ENCODE results near the gene SIKE1. TPM values are rescaled to one million over a fixed set of nuclear protein-coding genes. Genes with fewer than 3 reads are reported as not detected.
"Not testable (repeated sequence)": the region's sequence is repeated elsewhere in the genome, so short reads cannot be mapped to it uniquely, and the experiment has no call there.

The SIKE1 gene
- total and polyA plus RNA-seq, 2 donors from 2014 or later, result 21.2 to 36.8 TPM

DNA sequence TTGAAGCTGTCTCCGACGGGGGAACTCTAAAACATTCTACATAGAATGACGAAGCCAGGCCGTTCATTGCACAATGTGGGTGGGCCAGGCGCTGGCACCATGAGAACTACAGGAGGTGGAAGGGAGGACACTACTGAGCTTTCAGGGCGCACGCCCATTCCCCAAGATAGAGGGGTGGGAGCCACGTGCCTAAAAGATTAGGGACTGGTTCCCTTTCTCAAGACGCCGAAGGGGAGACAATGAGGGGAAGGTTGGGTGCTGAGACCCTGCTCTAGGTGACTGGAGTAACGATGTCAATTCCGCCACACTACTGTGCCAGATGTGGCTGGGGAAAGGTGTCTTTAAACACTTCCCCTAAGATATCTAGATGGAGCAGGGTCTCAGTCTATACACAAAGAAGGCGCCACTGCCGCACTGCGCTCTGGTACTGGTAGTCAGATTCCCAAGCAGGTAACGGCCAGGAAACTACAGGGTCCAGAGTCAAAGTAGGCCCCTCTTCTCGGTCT, 23.5 kb downstream of the SIKE1 start:
- DNase-seq (peak in 3 of 5 donors; percentile 27 to 75 (median 65)), FAIRE-seq (no peak)
- Histone ChIP-seq H3K9me3 (ENCODE audit: control insufficient read depth in 2 of 3, insufficient read depth in 1 of 3, low read length in 3 of 3) (no peaks in the 10 kb centered on the region), H3K4me3 (ENCODE audit: low read length in 3 of 3) (peak overlapping the region; percentile 91 to 100 (median 98)), H3K27ac (ENCODE audit: low read depth in 2 of 2, low read length in 2 of 2) (peak overlapping the region; percentile 98 to 100), H3K9ac (ENCODE audit: low read length in 3 of 3) (peak overlapping the region; percentile 78 to 100 (median 100)), H3K27me3 (ENCODE audit: control insufficient read depth, insufficient read depth, low read length) (no peaks in the 10 kb centered on the region), H3K36me3 (ENCODE audit: control insufficient read depth in 2 of 3, insufficient read depth in 3 of 3, low read length in 3 of 3) (peaks cover 0 to 3% (median 0%) of the 10 kb centered on the region in 3 donors), H3K4me1 (ENCODE audit: control insufficient read depth in 2 of 3, insufficient read depth in 2 of 3, low read depth in 1 of 3, low read length in 3 of 3) (peaks cover 5 to 32% (median 17%) of the 10 kb centered on the region in 3 donors)
- intact Hi-C loops (cut with DNase I), result no loop called here
- TF ChIP-seq, protein P1, sequence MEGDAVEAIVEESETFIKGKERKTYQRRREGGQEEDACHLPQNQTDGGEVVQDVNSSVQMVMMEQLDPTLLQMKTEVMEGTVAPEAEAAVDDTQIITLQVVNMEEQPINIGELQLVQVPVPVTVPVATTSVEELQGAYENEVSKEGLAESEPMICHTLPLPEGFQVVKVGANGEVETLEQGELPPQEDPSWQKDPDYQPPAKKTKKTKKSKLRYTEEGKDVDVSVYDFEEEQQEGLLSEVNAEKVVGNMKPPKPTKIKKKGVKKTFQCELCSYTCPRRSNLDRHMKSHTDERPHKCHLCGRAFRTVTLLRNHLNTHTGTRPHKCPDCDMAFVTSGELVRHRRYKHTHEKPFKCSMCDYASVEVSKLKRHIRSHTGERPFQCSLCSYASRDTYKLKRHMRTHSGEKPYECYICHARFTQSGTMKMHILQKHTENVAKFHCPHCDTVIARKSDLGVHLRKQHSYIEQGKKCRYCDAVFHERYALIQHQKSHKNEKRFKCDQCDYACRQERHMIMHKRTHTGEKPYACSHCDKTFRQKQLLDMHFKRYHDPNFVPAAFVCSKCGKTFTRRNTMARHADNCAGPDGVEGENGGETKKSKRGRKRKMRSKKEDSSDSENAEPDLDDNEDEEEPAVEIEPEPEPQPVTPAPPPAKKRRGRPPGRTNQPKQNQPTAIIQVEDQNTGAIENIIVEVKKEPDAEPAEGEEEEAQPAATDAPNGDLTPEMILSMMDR (IDR thresholded peaks at IDR 0.05; ENCODE audit: borderline replicate concordance, extremely low read depth, insufficient read depth), result no peak

DNA sequence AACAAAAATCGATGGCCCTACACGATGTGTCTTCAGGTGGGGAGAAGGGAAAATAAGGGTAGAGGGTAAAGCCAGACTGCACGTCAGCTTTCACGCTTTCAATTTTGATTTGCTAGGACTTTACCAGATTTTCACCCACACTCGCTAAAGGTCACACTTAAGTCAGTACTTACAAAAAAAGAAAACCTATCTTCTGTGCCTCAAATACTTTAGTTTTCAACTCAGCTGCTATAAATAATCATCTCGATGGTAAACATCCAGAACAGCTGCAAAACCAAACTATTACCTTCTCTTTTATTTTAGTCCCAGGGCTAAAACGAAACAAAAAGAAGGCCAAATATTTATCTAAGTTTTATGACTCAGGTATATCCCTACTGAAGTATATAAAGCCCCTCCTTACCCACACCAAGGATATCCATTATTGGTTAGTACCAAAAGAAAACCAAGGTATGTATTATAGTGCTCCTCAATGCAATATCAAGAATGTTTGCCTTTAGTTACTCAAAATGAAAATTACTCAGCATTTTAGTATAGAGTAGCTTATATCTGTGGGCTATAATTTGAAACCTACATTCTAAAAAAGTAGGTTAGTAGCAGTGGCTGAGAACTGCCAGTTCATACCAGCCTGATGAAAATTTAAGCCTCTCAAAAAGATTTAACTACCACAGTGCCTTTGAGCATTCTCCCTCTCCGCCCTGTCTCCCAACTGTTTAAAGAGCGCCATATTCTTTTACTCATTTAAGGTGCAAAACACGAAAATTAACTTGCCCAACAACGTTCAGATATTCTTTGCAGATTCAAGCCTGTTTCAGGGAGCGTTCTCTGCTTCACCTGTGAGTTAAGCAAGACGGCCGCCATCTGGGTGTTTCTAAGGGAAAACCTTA, 24.2 kb downstream of the SIKE1 start:
- Histone ChIP-seq H3K27me3 (ENCODE audit: control insufficient read depth, insufficient read depth, low read length) (no peaks in the 10 kb centered on the region), H3K4me3 (ENCODE audit: low read length in 3 of 3) (peak overlapping the region; percentile 91 to 100 (median 98)), H3K9ac (ENCODE audit: low read length in 3 of 3) (peak overlapping the region in 2 of 3 donors; percentile 100), H3K36me3 (ENCODE audit: control insufficient read depth in 2 of 3, insufficient read depth in 3 of 3, low read length in 3 of 3) (peaks cover 0 to 3% (median 0%) of the 10 kb centered on the region in 3 donors), H3K27ac (ENCODE audit: low read depth in 2 of 2, low read length in 2 of 2) (no peak overlapping the region), H3K9me3 (ENCODE audit: control insufficient read depth in 2 of 3, insufficient read depth in 1 of 3, low read length in 3 of 3) (no peaks in the 10 kb centered on the region), H3K4me1 (ENCODE audit: control insufficient read depth in 2 of 3, insufficient read depth in 2 of 3, low read depth in 1 of 3, low read length in 3 of 3) (peaks cover 5 to 39% (median 23%) of the 10 kb centered on the region in 3 donors)
- TF ChIP-seq, protein P1 (IDR thresholded peaks at IDR 0.05; ENCODE audit: borderline replicate concordance, extremely low read depth, insufficient read depth), result no peak
- no peak for FAIRE-seq
- DNase-seq, result peak in 1 of 5 donors; percentile 10
- intact Hi-C loops (cut with DNase I), result no loop called here

DNA sequence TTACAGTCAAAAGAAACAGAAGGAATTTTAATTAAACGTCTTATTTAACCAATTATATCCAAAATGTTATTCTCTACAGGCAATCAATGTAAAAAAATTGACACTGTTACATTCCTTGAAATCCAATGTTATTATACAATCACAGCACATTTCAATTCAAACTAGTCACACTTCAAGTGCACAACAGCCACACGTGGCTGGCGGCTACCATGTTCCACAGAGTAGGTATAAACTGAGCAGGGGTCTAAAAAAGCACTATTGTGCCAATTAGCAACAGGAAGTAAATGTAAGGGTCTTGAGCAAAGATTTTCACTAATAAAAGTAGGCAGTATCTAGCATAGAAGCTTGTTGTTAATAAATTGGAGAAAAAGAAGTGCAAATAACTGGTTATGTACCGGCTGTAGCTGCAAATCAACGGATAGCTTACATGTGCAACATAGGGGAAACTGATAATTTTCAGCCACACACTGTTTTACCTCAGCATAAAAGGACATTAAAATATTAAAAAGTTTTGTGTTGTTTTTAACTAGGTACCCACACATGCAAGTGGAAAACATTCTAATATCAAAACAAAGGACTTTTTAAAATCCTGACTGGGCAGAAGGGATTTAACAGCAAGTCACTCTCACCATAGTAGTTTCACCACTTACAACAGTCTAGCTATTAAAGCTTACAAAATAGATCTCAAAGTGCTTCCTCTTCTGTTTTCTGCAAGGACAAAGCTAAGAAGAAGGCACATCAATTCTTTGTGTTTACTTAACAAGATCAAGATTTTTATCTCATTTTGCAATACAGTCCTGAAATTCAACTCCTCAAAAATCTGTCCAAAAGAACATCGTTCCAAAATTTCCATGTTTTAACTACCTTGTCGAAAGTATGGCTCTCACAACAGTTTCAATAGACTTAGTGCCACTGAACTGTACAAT, 25.2 kb downstream of the SIKE1 start:
- FAIRE-seq (no peak), DNase-seq (no peak)
- peaks cover 5 to 40% (median 27%) of the 10 kb centered on the region in 3 donors for H3K4me1 ChIP-seq (ENCODE audit: control insufficient read depth in 2 of 3, insufficient read depth in 2 of 3, low read depth in 1 of 3, low read length in 3 of 3)
- no peaks in the 10 kb centered on the region for H3K27me3 ChIP-seq (ENCODE audit: control insufficient read depth, insufficient read depth, low read length)
- peaks cover 0 to 3% (median 0%) of the 10 kb centered on the region in 3 donors for H3K36me3 ChIP-seq (ENCODE audit: control insufficient read depth in 2 of 3, insufficient read depth in 3 of 3, low read length in 3 of 3)
- intact Hi-C loops (cut with DNase I), result no loop called here
- H3K27ac ChIP-seq (ENCODE audit: low read depth in 2 of 2, low read length in 2 of 2), result no peak overlapping the region
- TF ChIP-seq, protein P1 (IDR thresholded peaks at IDR 0.05; ENCODE audit: borderline replicate concordance, extremely low read depth, insufficient read depth), result no peak
- no peaks in the 10 kb centered on the region for H3K9me3 ChIP-seq (ENCODE audit: control insufficient read depth in 2 of 3, insufficient read depth in 1 of 3, low read length in 3 of 3)
- no peak overlapping the region for H3K9ac ChIP-seq (ENCODE audit: low read length in 3 of 3)
- H3K4me3 ChIP-seq (ENCODE audit: low read length in 3 of 3), result peak overlapping the region in 2 of 3 donors; percentile 91 to 98

DNA sequence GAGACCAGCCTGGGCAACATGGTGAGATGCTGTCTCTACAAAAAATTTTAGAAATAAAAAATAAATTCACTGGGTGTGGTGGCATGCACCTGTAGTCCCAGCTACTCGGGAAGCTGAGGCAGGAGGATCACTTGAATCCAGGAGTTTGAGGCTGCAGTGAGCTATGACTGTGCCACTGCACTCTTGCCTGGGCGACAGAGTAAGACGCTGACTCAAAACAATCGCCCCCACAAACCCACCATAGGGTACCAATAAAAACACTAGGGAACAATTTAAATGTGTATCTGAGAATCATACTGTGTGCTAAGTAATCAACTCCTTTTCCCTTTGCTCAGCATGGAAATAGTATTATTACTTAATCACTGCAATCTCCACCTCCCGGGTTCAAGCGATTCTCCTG, 26.8 kb downstream of the SIKE1 start:
- H3K9ac ChIP-seq (ENCODE audit: low read length in 3 of 3); FAIRE-seq; H3K4me3 ChIP-seq (ENCODE audit: low read length in 3 of 3); H3K27me3 ChIP-seq (ENCODE audit: control insufficient read depth, insufficient read depth, low read length); H3K9me3 ChIP-seq (ENCODE audit: control insufficient read depth in 2 of 3, insufficient read depth in 1 of 3, low read length in 3 of 3); H3K36me3 ChIP-seq (ENCODE audit: control insufficient read depth in 2 of 3, insufficient read depth in 3 of 3, low read length in 3 of 3); DNase-seq; H3K27ac ChIP-seq (ENCODE audit: low read depth in 2 of 2, low read length in 2 of 2); intact Hi-C loops (cut with DNase I): not testable (repeated sequence)
- peaks cover 5 to 40% (median 30%) of the 10 kb centered on the region in 3 donors for H3K4me1 ChIP-seq (ENCODE audit: control insufficient read depth in 2 of 3, insufficient read depth in 2 of 3, low read depth in 1 of 3, low read length in 3 of 3)

Measured in kidney (tissue), 14 donors.